GM18499 (cell line): ENCODE results near the gene PIP5K1B.

ENCODE experiments used
- ATAC-seq: cut with Tn5 transposase; IDR thresholded peaks from one replicate; pipeline ENCODE4 v1.9.1; 2021; ENCODE audit warnings: moderate number of reproducible peaks; ENCODE audit not compliant: insufficient read depth, unreplicated experiment

The PIP5K1B gene

GRCh38 chr9:68706363-68707201, 1.5 kb downstream of the PIP5K1B start:
- ATAC-seq: no peak

- ATAC-seq: no peak
Observed at GRCh38 chr9:68707801-68708488, 2.9 kb downstream of the PIP5K1B start.

GRCh38 chr9:68708513-68708912, 3.5 kb downstream of the PIP5K1B start:
- ATAC-seq: no peak

GRCh38 chr9:68709291-68710110, 4.5 kb downstream of the PIP5K1B start:
- no peak for ATAC-seq

GRCh38 chr9:68710111-68710471, 5.1 kb downstream of the PIP5K1B start:
- ATAC-seq: no peak

- no peak for ATAC-seq
Observed at GRCh38 chr9:68711281-68711680, 6.2 kb downstream of the PIP5K1B start.

GRCh38 chr9:68711932-68712331, 6.9 kb downstream of the PIP5K1B start:
- ATAC-seq: no peak

- no peak for ATAC-seq
Observed at GRCh38 chr9:68714416-68715180, 9.6 kb downstream of the PIP5K1B start.

- no peak for ATAC-seq
Observed at GRCh38 chr9:68715181-68715456, 10.1 kb downstream of the PIP5K1B start.

- no peak for ATAC-seq
Observed at GRCh38 chr9:68717552-68718443, 12.8 kb downstream of the PIP5K1B start.

- ATAC-seq: no peak
Observed at GRCh38 chr9:68719847-68720246, 14.8 kb downstream of the PIP5K1B start.

- ATAC-seq: no peak
Observed at GRCh38 chr9:68720656-68721313, 15.7 kb downstream of the PIP5K1B start.

- ATAC-seq: no peak
Observed at GRCh38 chr9:68721666-68722330, 16.8 kb downstream of the PIP5K1B start.

GRCh38 chr9:68725070-68725469, 20.0 kb downstream of the PIP5K1B start:
- no peak for ATAC-seq

- no peak for ATAC-seq
Observed at GRCh38 chr9:68726489-68726888, 21.4 kb downstream of the PIP5K1B start.

- ATAC-seq: no peak
Observed at GRCh38 chr9:68727636-68728035, 22.6 kb downstream of the PIP5K1B start.

- no peak for ATAC-seq
Observed at GRCh38 chr9:68728731-68729130, 23.7 kb downstream of the PIP5K1B start.

GRCh38 chr9:68730570-68731235, 25.7 kb downstream of the PIP5K1B start:
- no peak for ATAC-seq
